ENCODE data around the gene PRAMEF2.
"Not testable (repeated sequence)": the region's sequence is repeated elsewhere in the genome, so short reads cannot be mapped to it uniquely, and the experiment has no call there.

The PRAMEF2 gene

GRCh38 chr1:12856786-12857185 is at the start of gene PRAMEF2:
PRAMEF2 (plus strand) TSS chr1:12857086; CDS start chr1:12859010, 1,924 bp downstream.
- not testable (repeated sequence) for H3K27ac ChIP-seq, H3K4me3 ChIP-seq

GRCh38 chr1:12809933-12810332 is 47.0 kb upstream of the PRAMEF2 start:
- no peak overlapping the region for H3K4me3 ChIP-seq
- no peak overlapping the region for H3K27ac ChIP-seq

- no peak overlapping the region for H3K27ac ChIP-seq
- no peak overlapping the region for H3K4me3 ChIP-seq
Observed at GRCh38 chr1:12810691-12811408, 46.0 kb upstream of the PRAMEF2 start.

GRCh38 chr1:12811409-12811784 is 45.5 kb upstream of the PRAMEF2 start:
- no peak overlapping the region for H3K4me3 ChIP-seq
- no peak overlapping the region for H3K27ac ChIP-seq

GRCh38 chr1:12819061-12819460 is 37.8 kb upstream of the PRAMEF2 start:
- H3K4me3 ChIP-seq, H3K27ac ChIP-seq: not testable (repeated sequence)

- not testable (repeated sequence) for H3K27ac ChIP-seq, H3K4me3 ChIP-seq
Observed at GRCh38 chr1:12831310-12831709, 25.6 kb upstream of the PRAMEF2 start, which contains the start of gene PRAMEF11. PRAMEF11 (minus strand) TSS chr1:12831410; CDS start chr1:12828789, 2,621 bp downstream.

GRCh38 chr1:12833251-12833650 is 23.6 kb upstream of the PRAMEF2 start:
- H3K27ac ChIP-seq, H3K4me3 ChIP-seq: not testable (repeated sequence)

GRCh38 chr1:12848620-12849019 is 8.3 kb upstream of the PRAMEF2 start, which contains the start of gene HNRNPCL1:
HNRNPCL1 (minus strand) TSS chr1:12848720; CDS start chr1:12848289, 431 bp downstream.
- not testable (repeated sequence) for H3K27ac ChIP-seq

GRCh38 chr1:12851779-12852178 is 5.1 kb upstream of the PRAMEF2 start:
- no peak overlapping the region for H3K27ac ChIP-seq
- no peak overlapping the region for H3K4me3 ChIP-seq

More at GRCh38 chr1:12848620-12849019, 8.3 kb upstream of the PRAMEF2 start, which contains the start of gene HNRNPCL1:
- not testable (repeated sequence) for H3K4me3 ChIP-seq

- not testable (repeated sequence) for H3K4me3 ChIP-seq, H3K27ac ChIP-seq
Observed at GRCh38 chr1:12863131-12863880, 6.4 kb downstream of the PRAMEF2 start.

- not testable (repeated sequence) for H3K4me3 ChIP-seq
Observed at GRCh38 chr1:12878453-12878852, 21.6 kb downstream of the PRAMEF2 start.

GRCh38 chr1:12886101-12886500 is 29.2 kb downstream of the PRAMEF2 start, which contains the start of gene PRAMEF4:
PRAMEF4 (minus strand) TSS chr1:12886201; CDS start chr1:12883394, 2,807 bp downstream.
- not testable (repeated sequence) for H3K4me3 ChIP-seq, H3K27ac ChIP-seq

More at GRCh38 chr1:12878453-12878852, 21.6 kb downstream of the PRAMEF2 start:
- not testable (repeated sequence) for H3K27ac ChIP-seq

- not testable (repeated sequence) for H3K4me3 ChIP-seq, H3K27ac ChIP-seq
Observed at GRCh38 chr1:12898170-12898569, 41.3 kb downstream of the PRAMEF2 start, which contains the start of gene PRAMEF10. PRAMEF10 (minus strand) TSS chr1:12898270; CDS start chr1:12895847, 2,423 bp downstream.

GRCh38 chr1:12899186-12899585 is 42.3 kb downstream of the PRAMEF2 start:
- H3K4me3 ChIP-seq, H3K27ac ChIP-seq: not testable (repeated sequence)

GRCh38 chr1:12903793-12904572 is 47.1 kb downstream of the PRAMEF2 start:
- not testable (repeated sequence) for H3K27ac ChIP-seq, H3K4me3 ChIP-seq

Measured in skin epidermis (tissue), 12 donors.